RCC 7860 (cell line): Measurements from ENCODE around the gene SMPD2.

Experiments
- DNase-seq: peaks from one replicate; pipeline ENCODE4 v3.0.0-alpha.2; 2015; ENCODE audit warnings: low spot score
- FAIRE-seq: peaks from 2 replicates; lab custom pipeline; 2012; peaks lifted over from hg19 to GRCh38; lab: Jason Lieb, UNC

SMPD2 gene

GRCh38 chr6:109446541-109446940, 6.0 kb downstream of the SMPD2 start:
- DNase-seq (no peak), FAIRE-seq (no peak)

DNA sequence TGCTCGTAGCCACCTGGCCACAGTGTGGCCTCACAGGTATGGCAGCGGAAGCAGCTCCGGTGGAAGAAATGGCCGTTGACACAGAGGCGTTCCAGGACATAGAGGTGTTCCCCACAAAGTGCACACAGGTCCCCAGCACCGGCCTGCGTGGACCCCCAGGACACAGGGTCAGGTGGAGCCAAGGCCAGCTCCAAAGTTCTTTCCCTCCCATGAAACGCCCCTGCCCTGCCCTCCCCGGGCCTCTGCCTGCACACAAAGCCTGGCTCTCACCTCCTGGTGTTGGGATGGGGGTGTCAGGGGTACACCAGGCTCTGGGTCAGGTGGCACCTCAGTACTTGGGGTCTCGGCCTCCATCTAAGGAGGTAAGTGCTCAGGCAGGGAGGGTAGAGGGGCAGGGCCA, 6.6 kb downstream of the SMPD2 start:
- FAIRE-seq, result no peak

DNA sequence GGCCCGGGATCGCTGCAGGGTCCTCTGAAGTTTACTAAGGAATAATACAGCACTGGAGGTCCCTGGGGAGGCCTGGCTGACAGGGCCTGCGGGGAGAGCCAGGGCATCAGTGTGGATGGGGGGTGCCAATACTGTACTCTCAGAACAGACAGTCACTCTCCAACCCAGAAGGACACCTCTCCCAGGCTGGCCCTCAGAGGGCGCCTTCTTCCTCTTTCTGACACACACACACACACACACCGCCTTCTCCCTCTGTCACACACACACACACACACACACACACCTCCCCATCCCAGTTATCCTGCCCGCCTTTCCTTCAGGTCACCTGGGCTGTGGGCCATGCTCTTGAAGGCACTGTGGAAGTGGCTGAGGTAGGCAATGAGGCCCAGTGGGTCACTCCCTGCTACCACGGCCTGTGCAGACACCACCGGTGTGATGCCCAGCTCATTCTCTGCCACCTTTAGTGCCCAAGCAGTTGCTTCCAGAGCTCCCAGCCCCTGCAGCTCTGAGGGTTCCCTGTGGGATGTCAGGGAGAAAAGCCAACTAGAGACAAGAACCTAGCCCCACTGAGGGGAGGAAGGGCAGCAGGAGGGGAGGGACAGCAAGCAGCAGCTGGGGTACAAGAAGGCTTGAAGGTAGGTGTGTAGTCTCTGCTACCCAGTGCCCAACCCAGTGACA, 7.5 kb downstream of the SMPD2 start:
- no peak for DNase-seq
- no peak for FAIRE-seq

More for the DNA sequence above, 6.6 kb downstream of the SMPD2 start:
- DNase-seq, result no peak

GRCh38 chr6:109448615-109449014, 8.1 kb downstream of the SMPD2 start:
- DNase-seq (no peak), FAIRE-seq (no peak)

- FAIRE-seq (no peak), DNase-seq (no peak)
Measured at GRCh38 chr6:109449064-109449794, 8.7 kb downstream of the SMPD2 start.

GRCh38 chr6:109449795-109450673, 9.5 kb downstream of the SMPD2 start:
- no peak for FAIRE-seq

DNA sequence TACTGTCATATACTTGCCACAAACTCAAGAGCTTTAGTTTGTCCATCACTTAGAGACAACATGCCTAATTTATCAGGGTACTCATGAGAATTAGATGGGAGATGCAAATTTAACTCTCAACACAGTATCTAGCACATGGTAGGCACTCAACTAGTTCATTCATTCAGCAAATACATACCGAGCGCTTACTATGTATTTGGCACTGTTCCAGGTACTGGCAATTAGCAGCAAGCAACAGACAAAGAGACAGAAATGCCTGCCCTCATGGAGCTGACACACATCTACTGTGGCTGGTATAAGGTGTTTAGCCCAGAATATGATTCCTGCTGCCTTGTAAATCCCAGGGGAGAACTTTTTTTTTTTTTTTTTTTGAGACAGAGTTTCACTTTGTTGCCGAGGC, 10.3 kb downstream of the SMPD2 start:
- DNase-seq, result no peak

More at GRCh38 chr6:109449795-109450673, 9.5 kb downstream of the SMPD2 start:
- DNase-seq, result no peak

GRCh38 chr6:109451376-109451775, 10.9 kb downstream of the SMPD2 start:
- DNase-seq (no peak), FAIRE-seq (no peak)

More for the DNA sequence above, 10.3 kb downstream of the SMPD2 start:
- no peak for FAIRE-seq

GRCh38 chr6:109452181-109452580, 11.7 kb downstream of the SMPD2 start:
- DNase-seq (no peak), FAIRE-seq (no peak)

DNA sequence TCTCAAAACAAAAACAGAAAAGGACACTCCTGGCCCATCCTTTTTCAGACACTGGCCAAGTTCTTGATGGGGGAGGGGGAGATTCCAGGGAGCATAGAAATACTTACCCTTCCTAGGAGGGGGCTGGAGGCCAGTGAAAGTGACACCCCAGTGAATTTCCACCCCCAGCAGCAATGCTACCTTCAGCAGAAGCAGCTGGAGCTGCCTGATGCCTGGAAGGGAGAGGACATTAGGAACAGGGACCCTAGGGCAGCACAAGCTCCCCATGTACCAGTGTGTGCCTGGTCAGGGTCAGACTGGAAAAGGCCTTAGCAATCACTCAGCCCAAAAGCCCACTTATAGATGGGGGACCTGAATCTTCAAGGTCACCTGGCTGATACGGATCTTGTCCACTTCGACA, 12.6 kb downstream of the SMPD2 start:
- FAIRE-seq (no peak), DNase-seq (no peak)

- FAIRE-seq, result no peak
- DNase-seq, result no peak
Measured at GRCh38 chr6:109453594-109454495, 13.3 kb downstream of the SMPD2 start.

GRCh38 chr6:109454496-109455436, 14.2 kb downstream of the SMPD2 start:
- DNase-seq, result no peak
- no peak for FAIRE-seq

GRCh38 chr6:109455437-109456110, 15.1 kb downstream of the SMPD2 start, which contains the start of gene MICAL1:
Gene MICAL1 (minus strand): TSS chr6:109455772. CDS start chr6:109454196, 1,576 bp downstream.
- peak; percentile 36 for DNase-seq
- FAIRE-seq, result no peak

GRCh38 chr6:109456111-109456583, 15.6 kb downstream of the SMPD2 start:
- no peak for DNase-seq
- FAIRE-seq, result no peak

DNA sequence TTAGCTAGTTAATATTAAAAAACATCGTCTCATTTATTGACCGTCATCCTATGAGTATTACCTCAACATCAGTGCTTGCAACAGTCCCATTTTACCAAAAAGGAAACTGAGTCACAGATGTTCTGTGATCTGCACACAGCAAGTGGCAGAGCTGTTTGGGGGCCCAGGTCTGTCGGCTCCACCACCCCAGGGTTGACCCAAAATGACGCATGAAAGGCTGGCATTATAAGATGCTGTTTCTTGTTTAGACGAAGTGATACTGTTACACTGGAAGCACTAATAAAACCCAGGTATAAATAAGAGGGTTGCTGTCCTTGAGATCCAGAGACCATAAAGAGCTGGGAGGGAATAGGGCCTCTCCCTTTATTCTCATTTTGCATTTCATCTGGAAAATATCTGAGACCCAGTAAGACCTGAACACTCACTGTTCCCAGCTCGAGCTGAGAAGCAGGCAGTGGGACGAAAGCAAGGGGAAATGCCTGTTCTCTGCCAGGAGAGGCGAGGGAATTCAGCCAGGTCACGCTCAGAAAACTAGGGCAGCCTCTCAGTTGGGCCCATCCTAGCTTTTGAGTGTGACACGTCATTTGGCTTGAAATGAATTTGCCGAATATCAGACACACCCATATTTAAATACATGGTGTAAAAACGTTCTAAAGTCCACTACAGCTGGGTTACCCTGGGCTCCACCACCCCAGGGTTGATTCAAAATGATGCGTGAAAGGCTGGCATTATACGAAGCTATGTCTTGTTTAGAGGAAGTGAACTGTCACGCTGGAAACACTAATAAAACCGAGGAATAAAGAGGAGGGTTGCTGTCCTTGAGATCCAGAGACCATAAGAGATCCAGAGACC, 16.4 kb downstream of the SMPD2 start:
- no peak for DNase-seq

GRCh38 chr6:109457562-109457996, 17.1 kb downstream of the SMPD2 start:
- DNase-seq (no peak), FAIRE-seq (no peak)

More for the DNA sequence above, 16.4 kb downstream of the SMPD2 start:
- no peak for FAIRE-seq

GRCh38 chr6:109458774-109459531, 18.4 kb downstream of the SMPD2 start:
- DNase-seq (peak; percentile 31), FAIRE-seq (no peak)
